GM12873 (cell line): Measurements from ENCODE around the gene PDZD4.
A peak's percentile ranks its signal among the peaks of the same experiment; 100 is the strongest.

Source experiments
- TF ChIP-seq, protein P1 (sequence below): IDR thresholded peaks from 2 replicates; pipeline ENCODE4 v1.5.1; 2012; ENCODE audit warnings: low read depth, mild to moderate bottlenecking, moderate library complexity, low read length, control low read depth; ENCODE audit not compliant: insufficient read depth; ENCODE audit errors: missing control alignments

Gene PDZD4

DNA sequence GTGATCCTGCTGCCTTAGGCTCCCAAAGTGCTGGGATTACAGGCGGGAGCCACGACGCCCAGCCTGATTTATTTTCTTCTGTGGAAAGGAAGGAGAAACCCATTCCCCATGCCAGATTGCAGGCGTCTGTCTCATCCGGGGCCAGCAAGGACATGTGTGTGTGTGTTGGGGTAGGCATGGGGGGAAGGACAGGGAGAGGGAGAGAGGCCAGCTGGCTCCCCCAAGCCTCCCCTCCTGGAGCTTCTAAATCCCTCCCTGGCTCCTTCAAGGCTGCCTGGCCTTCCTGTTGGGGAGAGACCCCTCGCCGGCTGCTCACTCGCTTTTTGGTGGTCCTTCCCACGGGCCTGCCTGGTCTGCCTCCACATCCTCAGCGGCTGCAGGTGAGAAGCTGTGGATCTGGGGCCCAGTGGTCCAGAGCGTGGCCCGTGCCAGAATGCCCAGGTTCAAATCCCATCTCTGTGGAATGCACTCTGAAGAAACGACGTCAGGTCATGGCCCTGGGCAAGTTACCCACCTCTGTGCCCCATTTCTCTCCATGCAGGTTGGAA is 67.6 kb downstream of the PDZD4 start:
- TF ChIP-seq, protein P1, sequence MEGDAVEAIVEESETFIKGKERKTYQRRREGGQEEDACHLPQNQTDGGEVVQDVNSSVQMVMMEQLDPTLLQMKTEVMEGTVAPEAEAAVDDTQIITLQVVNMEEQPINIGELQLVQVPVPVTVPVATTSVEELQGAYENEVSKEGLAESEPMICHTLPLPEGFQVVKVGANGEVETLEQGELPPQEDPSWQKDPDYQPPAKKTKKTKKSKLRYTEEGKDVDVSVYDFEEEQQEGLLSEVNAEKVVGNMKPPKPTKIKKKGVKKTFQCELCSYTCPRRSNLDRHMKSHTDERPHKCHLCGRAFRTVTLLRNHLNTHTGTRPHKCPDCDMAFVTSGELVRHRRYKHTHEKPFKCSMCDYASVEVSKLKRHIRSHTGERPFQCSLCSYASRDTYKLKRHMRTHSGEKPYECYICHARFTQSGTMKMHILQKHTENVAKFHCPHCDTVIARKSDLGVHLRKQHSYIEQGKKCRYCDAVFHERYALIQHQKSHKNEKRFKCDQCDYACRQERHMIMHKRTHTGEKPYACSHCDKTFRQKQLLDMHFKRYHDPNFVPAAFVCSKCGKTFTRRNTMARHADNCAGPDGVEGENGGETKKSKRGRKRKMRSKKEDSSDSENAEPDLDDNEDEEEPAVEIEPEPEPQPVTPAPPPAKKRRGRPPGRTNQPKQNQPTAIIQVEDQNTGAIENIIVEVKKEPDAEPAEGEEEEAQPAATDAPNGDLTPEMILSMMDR: no peak

GRCh38 chrX:153761863-153762262 is 68.5 kb downstream of the PDZD4 start:
- TF ChIP-seq, protein P1: peak; percentile 14

GRCh38 chrX:153755136-153755535 is 75.2 kb downstream of the PDZD4 start:
- TF ChIP-seq, protein P1: no peak
